GM19455 (cell line): ENCODE results near the gene FAM210B.
"Not testable (repeated sequence)": the region's sequence is repeated elsewhere in the genome, so short reads cannot be mapped to it uniquely, and the experiment has no call there.

Source experiments
- ATAC-seq: cut with Tn5 transposase; IDR thresholded peaks from one replicate; pipeline ENCODE4 v1.9.1; 2021; ENCODE audit not compliant: unreplicated experiment

The FAM210B gene

DNA sequence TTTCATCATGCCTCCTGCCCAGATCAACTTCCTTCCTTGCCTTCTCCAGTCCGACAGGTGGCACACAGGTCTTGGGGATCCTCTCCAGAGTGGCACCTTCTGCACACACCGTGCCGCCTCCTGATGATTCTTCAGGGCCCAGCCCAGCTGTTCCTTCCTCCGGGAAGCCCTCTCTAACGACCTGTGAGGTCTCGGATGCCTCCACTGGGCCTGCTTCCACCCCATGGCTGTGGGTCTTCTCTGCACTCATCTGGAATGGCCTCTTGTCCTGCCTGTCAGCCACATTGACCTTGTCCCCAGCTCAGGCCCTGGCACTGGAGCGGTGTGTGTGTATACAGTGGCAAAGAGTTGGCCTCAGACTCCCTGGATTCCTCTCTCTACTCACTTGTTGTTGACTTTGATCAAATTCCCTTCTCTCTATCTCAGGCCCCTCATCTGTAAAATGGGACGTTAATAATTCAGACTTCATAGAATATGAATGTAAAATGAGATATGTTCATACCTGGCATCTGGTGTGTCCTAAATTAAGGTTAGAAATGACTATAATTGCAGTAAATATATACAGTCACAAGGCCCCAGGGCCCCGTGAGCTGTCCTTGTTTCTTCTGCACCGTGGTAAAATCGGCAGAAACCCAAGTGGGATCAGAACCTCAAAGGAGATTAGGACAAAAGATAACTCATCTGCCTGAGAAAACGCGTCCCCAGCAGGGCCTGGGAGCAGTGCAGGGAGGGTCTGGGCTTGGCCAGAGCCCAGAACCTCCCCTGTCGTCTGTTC, 1.5 kb downstream of the FAM210B start:
- no peak for ATAC-seq

- ATAC-seq = no peak
Observed at GRCh38 chr20:56360908-56361205, 2.1 kb downstream of the FAM210B start.

GRCh38 chr20:56361900-56362299, 3.1 kb downstream of the FAM210B start:
- no peak for ATAC-seq

DNA sequence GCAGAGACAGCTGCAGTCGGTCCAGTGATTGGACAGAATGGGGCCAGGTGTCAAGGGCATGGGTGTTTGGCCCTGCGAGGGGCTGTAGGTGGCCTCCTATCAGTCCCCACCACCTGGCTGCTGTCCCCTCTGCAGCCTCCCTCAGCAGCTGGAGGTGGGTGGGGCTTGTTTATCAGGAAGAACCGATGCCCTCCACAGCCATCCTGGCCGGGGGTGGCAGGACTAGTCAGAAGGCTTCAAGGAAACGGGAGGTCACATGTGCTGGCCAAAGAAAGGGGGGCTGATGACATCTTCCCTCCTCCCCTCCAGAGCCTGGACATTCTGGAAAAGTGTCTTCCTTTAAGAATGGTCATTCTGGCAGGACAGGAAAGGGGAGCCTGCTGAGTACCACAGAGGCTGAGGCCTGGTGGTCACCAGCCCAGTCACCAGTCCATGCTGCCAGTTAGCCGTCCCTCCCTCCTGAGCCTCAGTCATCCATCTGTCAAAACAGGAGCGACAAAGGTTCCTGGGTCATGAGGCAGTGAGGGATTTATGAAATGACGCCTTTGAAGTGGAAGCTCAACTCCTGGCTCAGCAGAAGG, 4.1 kb downstream of the FAM210B start:
- ATAC-seq = no peak

DNA sequence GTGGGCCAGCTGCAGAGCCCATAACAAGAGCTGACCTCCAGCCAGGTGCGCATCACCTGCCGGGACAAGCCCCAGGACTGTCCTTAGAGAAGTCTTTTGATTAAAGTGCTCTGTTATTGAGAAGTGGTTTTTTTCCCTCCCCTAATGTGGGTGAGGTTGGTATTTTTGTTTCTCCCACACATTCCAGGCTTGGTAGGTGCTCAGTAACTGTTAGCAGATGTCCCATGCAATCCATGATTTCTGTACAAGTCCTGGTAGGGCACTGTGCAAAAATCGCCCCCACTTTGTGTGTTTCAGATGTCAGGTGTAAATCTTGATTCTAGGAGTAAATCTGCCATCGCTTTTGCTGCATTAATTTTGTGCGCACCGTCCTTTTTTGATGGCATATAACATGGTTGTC, 4.7 kb downstream of the FAM210B start:
- ATAC-seq = no peak

DNA sequence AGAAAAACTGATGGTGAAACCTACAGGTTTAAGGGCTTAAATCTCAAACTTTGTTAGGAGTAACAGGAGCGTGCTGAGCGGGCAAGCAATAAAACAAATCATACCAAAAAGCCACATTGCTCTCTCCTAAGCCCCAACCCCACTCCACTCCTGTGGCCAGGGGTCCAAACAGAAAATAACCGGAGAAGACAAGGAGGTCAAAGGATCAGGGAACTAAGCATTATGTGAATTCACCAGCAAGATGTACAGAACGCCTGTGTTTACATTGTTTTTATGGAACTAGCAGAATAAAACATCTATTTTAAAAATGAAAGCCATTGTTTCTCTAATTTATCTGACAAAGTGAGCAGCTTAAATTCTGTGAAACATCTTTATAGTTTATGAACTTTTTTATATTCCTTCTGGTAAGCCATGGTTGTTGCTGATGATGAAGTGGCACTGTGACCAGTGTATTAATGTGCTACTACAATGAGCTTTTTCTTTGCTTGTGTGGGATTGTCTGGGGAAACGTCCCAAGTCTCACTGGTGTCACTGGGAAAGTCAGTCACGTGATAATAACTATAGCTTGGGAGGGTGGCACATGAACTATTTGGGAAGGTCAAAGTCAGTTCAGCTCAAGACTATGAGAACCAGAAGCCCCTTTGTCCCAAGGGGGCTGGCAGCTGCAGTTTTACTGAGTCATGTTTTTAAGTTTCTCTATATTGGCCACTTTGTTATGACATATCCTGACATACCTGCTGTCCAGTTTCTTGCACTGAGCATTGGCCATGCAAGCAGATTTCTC, 9.8 kb downstream of the FAM210B start:
- no peak for ATAC-seq

- no peak for ATAC-seq
Observed at GRCh38 chr20:56369179-56369578, 10.4 kb downstream of the FAM210B start.

GRCh38 chr20:56371977-56372376, 13.2 kb downstream of the FAM210B start:
- ATAC-seq = no peak

DNA sequence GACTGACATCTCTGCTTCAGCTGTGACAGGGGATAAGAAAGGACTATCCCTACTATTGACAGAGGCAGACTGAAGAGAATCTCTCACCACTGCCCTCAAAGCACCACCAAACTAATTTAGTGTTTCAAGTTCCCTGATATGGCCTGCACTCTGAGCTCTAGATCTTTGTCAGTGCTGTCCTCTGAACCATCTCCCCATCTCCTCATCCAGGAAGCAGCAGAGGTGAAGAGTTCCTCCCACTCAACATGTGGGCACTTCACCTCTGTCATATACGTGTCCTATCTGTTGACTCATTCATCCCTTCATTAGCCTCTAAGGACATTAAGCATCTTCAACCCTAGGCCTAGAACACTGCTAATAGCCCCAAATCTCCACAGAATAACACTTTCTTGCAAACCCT, 14.1 kb downstream of the FAM210B start:
- no peak for ATAC-seq

DNA sequence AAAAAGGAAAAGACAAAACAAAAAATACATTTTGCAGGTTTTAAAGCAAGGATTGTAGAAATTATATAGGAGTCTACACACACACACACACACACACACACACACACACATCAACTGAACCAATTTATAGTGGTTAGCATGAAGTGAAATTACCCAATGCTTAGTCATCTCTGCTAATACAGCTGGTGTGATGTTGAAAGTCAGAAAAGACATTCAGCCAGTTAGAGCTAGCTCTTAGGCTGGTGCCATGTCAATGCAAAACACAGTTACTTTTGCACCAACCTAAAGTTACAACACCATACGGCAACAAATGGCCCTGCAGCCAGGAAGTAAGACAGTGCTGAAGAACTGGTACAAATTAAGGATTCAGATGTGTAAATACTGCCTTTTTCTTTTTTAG, 15.2 kb downstream of the FAM210B start:
- no peak for ATAC-seq

- ATAC-seq = no peak
Observed at GRCh38 chr20:56376331-56376730, 17.6 kb downstream of the FAM210B start.

DNA sequence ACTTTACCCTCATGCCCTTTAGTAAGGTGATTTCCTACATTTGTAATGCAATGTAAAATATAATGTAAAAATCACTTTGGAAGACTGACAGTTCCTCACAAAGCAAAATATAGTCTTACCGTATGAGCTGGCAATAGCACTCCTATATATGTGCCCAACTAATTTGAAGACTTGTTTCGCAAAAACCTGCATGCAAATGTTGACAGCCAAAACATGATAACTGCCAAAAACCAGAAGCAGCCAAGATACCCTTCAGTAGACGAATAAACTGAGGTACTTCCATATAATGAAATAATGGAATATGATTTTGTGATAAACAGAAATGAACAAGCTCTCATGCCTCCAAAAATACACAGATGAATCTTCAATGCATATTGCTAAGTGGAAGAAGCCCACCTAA, 19.6 kb downstream of the FAM210B start:
- no peak for ATAC-seq

GRCh38 chr20:56380375-56380774, 21.6 kb downstream of the FAM210B start:
- ATAC-seq = no peak

- ATAC-seq = no peak
Observed at GRCh38 chr20:56381501-56381900, 22.7 kb downstream of the FAM210B start.

DNA sequence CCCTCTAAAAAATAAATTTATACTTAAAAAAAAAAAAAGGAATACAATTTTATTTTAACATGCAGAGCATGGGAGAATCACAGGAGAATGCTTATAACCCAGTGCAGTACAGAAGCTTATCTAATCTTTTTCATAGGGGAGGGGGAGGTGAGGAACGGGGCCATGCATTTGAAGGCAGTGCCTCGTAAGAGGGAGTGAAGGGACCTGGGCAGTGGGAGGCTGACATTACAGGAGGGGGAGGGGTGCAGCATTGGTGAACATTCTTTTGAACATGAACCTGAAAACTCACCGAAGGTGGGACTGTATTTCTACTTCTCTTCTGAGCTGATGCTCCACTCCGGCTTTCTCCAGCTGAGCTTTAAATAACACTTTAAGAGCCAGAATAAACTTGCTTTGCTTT, 23.9 kb downstream of the FAM210B start:
- ATAC-seq = no peak

GRCh38 chr20:56383334-56383733, 24.6 kb downstream of the FAM210B start:
- ATAC-seq = no peak

DNA sequence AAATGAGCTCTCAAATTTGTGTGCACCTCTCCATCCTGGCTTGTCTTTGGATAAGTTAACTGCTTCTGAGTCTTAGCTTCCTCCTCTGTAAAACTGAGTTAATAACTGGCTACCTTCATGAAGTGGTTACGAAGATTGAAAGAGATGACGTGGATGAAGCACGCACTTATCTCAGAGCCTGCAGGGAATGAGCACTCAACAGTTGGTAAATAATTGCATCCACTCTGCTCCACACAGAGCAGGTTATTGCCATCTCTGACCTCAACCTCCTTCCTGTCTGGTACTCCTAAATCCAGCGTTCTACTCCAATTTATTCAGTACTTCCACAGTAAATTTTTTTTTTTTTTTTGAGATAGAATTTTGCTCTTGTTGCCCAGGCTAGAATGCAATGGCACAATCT, 26.4 kb downstream of the FAM210B start:
- ATAC-seq = no peak

DNA sequence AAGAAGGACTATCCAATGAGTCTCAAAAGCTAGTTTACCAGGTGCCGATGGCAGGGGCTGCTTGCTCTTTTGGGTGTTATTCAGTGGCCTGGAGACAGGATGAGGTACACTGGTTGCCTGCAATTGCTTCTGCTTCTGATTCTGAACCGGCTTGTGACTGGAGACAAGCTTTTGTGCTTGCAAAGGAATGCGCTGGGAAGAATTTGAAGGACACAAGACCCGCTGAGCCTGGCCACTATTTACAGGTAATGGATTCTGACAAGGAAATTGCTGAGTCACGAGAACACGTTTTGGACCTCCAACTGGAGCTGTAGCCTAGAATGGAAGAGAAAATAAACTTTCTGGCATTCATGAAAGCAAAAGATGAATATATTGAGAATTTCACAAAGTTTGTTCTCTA, 27.4 kb downstream of the FAM210B start:
- no peak for ATAC-seq

GRCh38 chr20:56388882-56389281, 30.1 kb downstream of the FAM210B start:
- ATAC-seq = no peak

GRCh38 chr20:56389807-56390206, 31.0 kb downstream of the FAM210B start:
- ATAC-seq = no peak

DNA sequence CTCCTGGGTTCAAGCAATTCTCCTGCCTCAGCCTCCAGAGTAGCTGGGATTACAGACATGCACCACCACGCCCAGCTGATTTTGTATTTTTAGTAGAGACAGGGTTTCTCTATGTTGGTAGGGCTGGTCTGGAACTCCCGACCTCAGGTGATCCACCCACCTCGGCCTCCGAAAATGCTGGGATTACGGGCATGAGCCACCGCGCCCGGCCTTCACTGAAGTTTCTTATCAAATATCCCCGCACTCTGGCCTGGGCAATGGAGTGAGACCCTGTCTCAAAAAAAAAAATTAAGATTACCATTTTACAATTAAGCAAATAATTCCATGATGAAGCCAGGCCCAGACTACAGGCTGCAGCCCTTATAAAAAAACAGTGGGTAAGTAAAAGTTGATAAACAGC, 31.6 kb downstream of the FAM210B start:
- not testable (repeated sequence) for ATAC-seq

- ATAC-seq = no peak
Observed at GRCh38 chr20:56391037-56391436, 32.3 kb downstream of the FAM210B start.
